A549 (cell line): ENCODE data around the gene LRRC61.

Experiments
- CHD4 ChIP-seq: fragments of 200-600 bp; sonication (generic); IDR thresholded peaks from 2 replicates; pipeline ENCODE4 v1.6.1; 2016; ENCODE audit warnings: antibody characterized with exemption, mild to moderate bottlenecking, borderline replicate concordance
- CTCF ChIP-seq: fragments of >200 bp; sonication (Bioruptor Twin); formaldehyde crosslinking; IDR thresholded peaks from 3 replicates; pipeline ENCODE4 v1.5.1; 2016
- E2F6 ChIP-seq: IDR thresholded peaks from 2 replicates; pipeline ENCODE4 v1.6.1; 2012; ENCODE audit warnings: low read depth, borderline replicate concordance
- ELK1 ChIP-seq: fragments of 150-350 bp; IDR thresholded peaks from 2 replicates; pipeline ENCODE4 v1.6.1; 2014; ENCODE audit warnings: low read depth, mild to moderate bottlenecking, low read length
- EP300 ChIP-seq, 2 experiments: fragments of >200 bp; sonication (Bioruptor Twin); formaldehyde crosslinking; IDR thresholded peaks; 2 replicates in 1 of 2; 3 replicates in 1 of 2; pipeline ENCODE4 v1.6.1; 2016 to 2017
- HOXA7 ChIP-seq: fragments of 250-450 bp; sonication (Bioruptor Pico); IDR thresholded peaks from 2 replicates; pipeline ENCODE4 v1.5.0; 2020; ENCODE audit warnings: mild to moderate bottlenecking, moderate library complexity
- KDM1A ChIP-seq: fragments of 200-600 bp; sonication (generic); IDR thresholded peaks from 2 replicates; pipeline ENCODE4 v1.6.1; 2016; ENCODE audit warnings: low read depth, mild to moderate bottlenecking
- MAFK ChIP-seq: fragments of 450-650 bp; IDR thresholded peaks from 2 replicates; pipeline ENCODE4 v1.6.1; 2014; ENCODE audit not compliant: partially characterized antibody
- NR3C1 ChIP-seq: fragments of >200 bp; sonication (Bioruptor Twin); formaldehyde crosslinking; IDR thresholded peaks from 3 replicates; pipeline ENCODE4 v1.6.1; 2017
- POLR2A ChIP-seq: IDR thresholded peaks from 2 replicates; pipeline ENCODE4 v1.6.1; 2012; ENCODE audit warnings: mild to moderate bottlenecking, low read length
- POLR2AphosphoS2 ChIP-seq: conservative IDR thresholded peaks from 2 replicates; pipeline ENCODE4 v1.6.1; 2012; ENCODE audit warnings: low read length, improper control_type of control experiment, inconsistent platforms
- RARB ChIP-seq: fragments of 250-450 bp; sonication (Bioruptor Pico); IDR thresholded peaks from 2 replicates; pipeline ENCODE4 v1.8.0; 2021; ENCODE audit warnings: mild to moderate bottlenecking, moderate library complexity
- RCOR1 ChIP-seq: fragments of 150-350 bp; IDR thresholded peaks from 2 replicates; pipeline ENCODE4 v1.6.1; 2014; ENCODE audit warnings: antibody characterized with exemption, low read length, low read depth
- SREBF2 ChIP-seq: fragments of 450-650 bp; IDR thresholded peaks from 2 replicates; pipeline ENCODE4 v1.6.1; 2014; ENCODE audit warnings: mild to moderate bottlenecking, moderate library complexity

- TF ChIP-seq CTCF (no peak), ELK1 (no peak), NR3C1 (no peak), HOXA7 (no peak), EP300 (IDR thresholded peaks at IDR 0.05) (no peak), POLR2A (no peak), RARB (no peak), CHD4 (no peak), E2F6 (no peak), RCOR1 (no peak), KDM1A (no peak), POLR2AphosphoS2 (no peak), MAFK (no peak), SREBF2 (no peak)
Measured at GRCh38 chr7:150322114-150322832, 882 bp upstream of the LRRC61 start.
